ENCODE results near the gene NAV2. TPM values are rescaled to one million over a fixed set of nuclear protein-coding genes. Genes with fewer than 3 reads are reported as not detected.

The NAV2 gene
- polyA plus RNA-seq, 1 donor from 2014 or later, result 3.0 TPM

DNA sequence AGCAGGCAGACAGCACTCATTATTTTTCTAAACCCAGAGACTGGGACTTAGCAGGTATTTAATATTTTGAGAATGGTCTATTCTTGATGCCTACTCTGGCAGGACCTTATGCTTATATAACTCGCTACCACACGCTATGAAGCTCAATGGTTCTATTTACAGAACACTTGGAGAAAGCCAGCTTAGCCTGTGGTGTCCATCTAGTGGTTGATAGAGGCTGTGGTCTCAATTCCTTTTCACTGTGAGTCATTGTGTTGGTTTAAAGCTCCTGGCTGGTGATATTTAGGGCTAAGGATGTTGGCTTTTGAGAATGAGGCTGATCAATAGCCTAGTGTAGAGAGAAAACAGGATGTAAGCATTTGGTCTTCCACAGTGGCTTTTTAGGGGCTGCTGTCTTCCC, 241.3 kb downstream of the NAV2 start:
- H3F3A ChIP-seq (ENCODE audit: insufficient read depth, low read length, poor library complexity, severe bottlenecking), result no peaks in the 10 kb centered on the region
- no peak overlapping the region for H2AFZ ChIP-seq (ENCODE audit: low read depth, low read length)
- no peaks in the 10 kb centered on the region for H3K27me3 ChIP-seq (ENCODE audit: insufficient read depth, low read depth, low read length)
- H3K79me2 ChIP-seq (replicated peaks; ENCODE audit: insufficient read depth, low read length), result no peaks in the 10 kb centered on the region
- no peaks in the 10 kb centered on the region for H3K9me3 ChIP-seq (ENCODE audit: low read length)
- no peaks in the 10 kb centered on the region for H3K36me3 ChIP-seq (ENCODE audit: insufficient read depth, low read length)
- no peak for TF ChIP-seq MXI1 (conservative IDR thresholded peaks at IDR 0.05; ENCODE audit: poor library complexity, severe bottlenecking)
- TF ChIP-seq, protein P1, sequence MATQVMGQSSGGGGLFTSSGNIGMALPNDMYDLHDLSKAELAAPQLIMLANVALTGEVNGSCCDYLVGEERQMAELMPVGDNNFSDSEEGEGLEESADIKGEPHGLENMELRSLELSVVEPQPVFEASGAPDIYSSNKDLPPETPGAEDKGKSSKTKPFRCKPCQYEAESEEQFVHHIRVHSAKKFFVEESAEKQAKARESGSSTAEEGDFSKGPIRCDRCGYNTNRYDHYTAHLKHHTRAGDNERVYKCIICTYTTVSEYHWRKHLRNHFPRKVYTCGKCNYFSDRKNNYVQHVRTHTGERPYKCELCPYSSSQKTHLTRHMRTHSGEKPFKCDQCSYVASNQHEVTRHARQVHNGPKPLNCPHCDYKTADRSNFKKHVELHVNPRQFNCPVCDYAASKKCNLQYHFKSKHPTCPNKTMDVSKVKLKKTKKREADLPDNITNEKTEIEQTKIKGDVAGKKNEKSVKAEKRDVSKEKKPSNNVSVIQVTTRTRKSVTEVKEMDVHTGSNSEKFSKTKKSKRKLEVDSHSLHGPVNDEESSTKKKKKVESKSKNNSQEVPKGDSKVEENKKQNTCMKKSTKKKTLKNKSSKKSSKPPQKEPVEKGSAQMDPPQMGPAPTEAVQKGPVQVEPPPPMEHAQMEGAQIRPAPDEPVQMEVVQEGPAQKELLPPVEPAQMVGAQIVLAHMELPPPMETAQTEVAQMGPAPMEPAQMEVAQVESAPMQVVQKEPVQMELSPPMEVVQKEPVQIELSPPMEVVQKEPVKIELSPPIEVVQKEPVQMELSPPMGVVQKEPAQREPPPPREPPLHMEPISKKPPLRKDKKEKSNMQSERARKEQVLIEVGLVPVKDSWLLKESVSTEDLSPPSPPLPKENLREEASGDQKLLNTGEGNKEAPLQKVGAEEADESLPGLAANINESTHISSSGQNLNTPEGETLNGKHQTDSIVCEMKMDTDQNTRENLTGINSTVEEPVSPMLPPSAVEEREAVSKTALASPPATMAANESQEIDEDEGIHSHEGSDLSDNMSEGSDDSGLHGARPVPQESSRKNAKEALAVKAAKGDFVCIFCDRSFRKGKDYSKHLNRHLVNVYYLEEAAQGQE (IDR thresholded peaks at IDR 0.05; ENCODE audit: borderline replicate concordance), result no peak
- no peak for TF ChIP-seq SMC3 (conservative IDR thresholded peaks at IDR 0.05; ENCODE audit: poor library complexity)
- no peak for TF ChIP-seq TAF1 (IDR thresholded peaks at IDR 0.05; ENCODE audit: low read depth)
- TF ChIP-seq POLR2AphosphoS5 (IDR thresholded peaks at IDR 0.05), result no peak
- TF ChIP-seq, protein P2, sequence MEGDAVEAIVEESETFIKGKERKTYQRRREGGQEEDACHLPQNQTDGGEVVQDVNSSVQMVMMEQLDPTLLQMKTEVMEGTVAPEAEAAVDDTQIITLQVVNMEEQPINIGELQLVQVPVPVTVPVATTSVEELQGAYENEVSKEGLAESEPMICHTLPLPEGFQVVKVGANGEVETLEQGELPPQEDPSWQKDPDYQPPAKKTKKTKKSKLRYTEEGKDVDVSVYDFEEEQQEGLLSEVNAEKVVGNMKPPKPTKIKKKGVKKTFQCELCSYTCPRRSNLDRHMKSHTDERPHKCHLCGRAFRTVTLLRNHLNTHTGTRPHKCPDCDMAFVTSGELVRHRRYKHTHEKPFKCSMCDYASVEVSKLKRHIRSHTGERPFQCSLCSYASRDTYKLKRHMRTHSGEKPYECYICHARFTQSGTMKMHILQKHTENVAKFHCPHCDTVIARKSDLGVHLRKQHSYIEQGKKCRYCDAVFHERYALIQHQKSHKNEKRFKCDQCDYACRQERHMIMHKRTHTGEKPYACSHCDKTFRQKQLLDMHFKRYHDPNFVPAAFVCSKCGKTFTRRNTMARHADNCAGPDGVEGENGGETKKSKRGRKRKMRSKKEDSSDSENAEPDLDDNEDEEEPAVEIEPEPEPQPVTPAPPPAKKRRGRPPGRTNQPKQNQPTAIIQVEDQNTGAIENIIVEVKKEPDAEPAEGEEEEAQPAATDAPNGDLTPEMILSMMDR (IDR thresholded peaks at IDR 0.05; ENCODE audit: poor library complexity, severe bottlenecking), result no peak
- TF ChIP-seq RAD21 (conservative IDR thresholded peaks at IDR 0.05), result no peak
- TF ChIP-seq EP300 (conservative IDR thresholded peaks at IDR 0.05; ENCODE audit: poor library complexity, severe bottlenecking), result no peak
- TF ChIP-seq EZH2 (IDR thresholded peaks at IDR 0.05; ENCODE audit: borderline replicate concordance, insufficient read depth, low read length, poor library complexity, severe bottlenecking), result no peak
- no peak overlapping the region for H3K9ac ChIP-seq (ENCODE audit: low read length)
- H3K27ac ChIP-seq (ENCODE audit: low read length), result no peak overlapping the region
- H3K9me2 ChIP-seq (ENCODE audit: insufficient read depth, low read length), result no peaks in the 10 kb centered on the region
- no peak overlapping the region for H3K4me2 ChIP-seq (ENCODE audit: low read length)
- H3K4me3 ChIP-seq (ENCODE audit: low read length), result no peak overlapping the region
- H4K20me1 ChIP-seq (ENCODE audit: insufficient read depth), result no peaks in the 10 kb centered on the region

DNA sequence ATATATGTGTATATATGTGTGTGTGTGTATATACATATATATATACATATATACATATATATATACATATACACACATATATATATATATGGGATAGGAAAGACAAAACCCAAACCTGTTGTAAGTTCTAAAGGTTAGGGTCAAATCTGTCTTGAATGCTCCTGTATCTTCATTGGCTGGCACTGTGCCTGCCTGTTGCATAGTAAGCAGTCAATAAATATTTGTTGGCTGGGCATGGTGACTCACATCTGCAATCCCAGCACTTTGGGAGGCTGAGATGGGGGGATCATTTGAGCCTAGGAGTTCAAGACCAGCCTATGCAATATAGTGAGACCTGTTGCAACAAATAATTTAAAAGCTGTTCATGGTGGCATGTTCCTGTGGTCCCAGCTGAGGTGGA, 242.3 kb downstream of the NAV2 start:
- Histone ChIP-seq H3K4me3 (ENCODE audit: low read length) (no peak overlapping the region), H3K9me3 (ENCODE audit: low read length) (no peaks in the 10 kb centered on the region), H3K27me3 (ENCODE audit: insufficient read depth, low read depth, low read length) (no peaks in the 10 kb centered on the region), H3K4me2 (ENCODE audit: low read length) (no peak overlapping the region), H2AFZ (ENCODE audit: low read depth, low read length) (no peak overlapping the region), H4K20me1 (ENCODE audit: insufficient read depth) (no peaks in the 10 kb centered on the region), H3K36me3 (ENCODE audit: insufficient read depth, low read length) (no peaks in the 10 kb centered on the region), H3K9ac (ENCODE audit: low read length) (no peak overlapping the region), H3K9me2 (ENCODE audit: insufficient read depth, low read length) (no peaks in the 10 kb centered on the region), H3K79me2 (replicated peaks; ENCODE audit: insufficient read depth, low read length) (no peaks in the 10 kb centered on the region), H3K27ac (ENCODE audit: low read length) (no peak overlapping the region), H3F3A (ENCODE audit: insufficient read depth, low read length, poor library complexity, severe bottlenecking) (no peaks in the 10 kb centered on the region)
- no peak for TF ChIP-seq TAF1 (IDR thresholded peaks at IDR 0.05; ENCODE audit: low read depth)
- no peak for TF ChIP-seq POLR2AphosphoS5 (IDR thresholded peaks at IDR 0.05)
- TF ChIP-seq EZH2 (IDR thresholded peaks at IDR 0.05; ENCODE audit: borderline replicate concordance, insufficient read depth, low read length, poor library complexity, severe bottlenecking), result no peak
- TF ChIP-seq EP300 (conservative IDR thresholded peaks at IDR 0.05; ENCODE audit: poor library complexity, severe bottlenecking), result no peak
- TF ChIP-seq SMC3 (conservative IDR thresholded peaks at IDR 0.05; ENCODE audit: poor library complexity), result no peak
- TF ChIP-seq, protein P1 (IDR thresholded peaks at IDR 0.05; ENCODE audit: borderline replicate concordance), result no peak
- TF ChIP-seq MXI1 (conservative IDR thresholded peaks at IDR 0.05; ENCODE audit: poor library complexity, severe bottlenecking), result no peak
- TF ChIP-seq RAD21 (conservative IDR thresholded peaks at IDR 0.05), result no peak
- TF ChIP-seq, protein P2 (IDR thresholded peaks at IDR 0.05; ENCODE audit: poor library complexity, severe bottlenecking), result no peak

Data from neural cell (in vitro differentiated cells).